Urothelium cell line (cell line): ENCODE results near the gene AKIRIN1.
"Not testable (repeated sequence)": the region's sequence is repeated elsewhere in the genome, so short reads cannot be mapped to it uniquely, and the experiment has no call there.

Experiments
- DNase-seq: peaks from one replicate; pipeline ENCODE4 v3.0.0; 2011; ENCODE audit warnings: low spot score, mixed read lengths
- FAIRE-seq: peaks from 2 replicates; lab custom pipeline; 2011; peaks lifted over from hg19 to GRCh38; lab: Jason Lieb, UNC

AKIRIN1 gene

GRCh38 chr1:38992412-38993111 is 1.5 kb downstream of the AKIRIN1 start:
- FAIRE-seq (no peak), DNase-seq (no peak)

GRCh38 chr1:38994196-38994595 is 3.1 kb downstream of the AKIRIN1 start:
- FAIRE-seq (no peak), DNase-seq (no peak)

DNA sequence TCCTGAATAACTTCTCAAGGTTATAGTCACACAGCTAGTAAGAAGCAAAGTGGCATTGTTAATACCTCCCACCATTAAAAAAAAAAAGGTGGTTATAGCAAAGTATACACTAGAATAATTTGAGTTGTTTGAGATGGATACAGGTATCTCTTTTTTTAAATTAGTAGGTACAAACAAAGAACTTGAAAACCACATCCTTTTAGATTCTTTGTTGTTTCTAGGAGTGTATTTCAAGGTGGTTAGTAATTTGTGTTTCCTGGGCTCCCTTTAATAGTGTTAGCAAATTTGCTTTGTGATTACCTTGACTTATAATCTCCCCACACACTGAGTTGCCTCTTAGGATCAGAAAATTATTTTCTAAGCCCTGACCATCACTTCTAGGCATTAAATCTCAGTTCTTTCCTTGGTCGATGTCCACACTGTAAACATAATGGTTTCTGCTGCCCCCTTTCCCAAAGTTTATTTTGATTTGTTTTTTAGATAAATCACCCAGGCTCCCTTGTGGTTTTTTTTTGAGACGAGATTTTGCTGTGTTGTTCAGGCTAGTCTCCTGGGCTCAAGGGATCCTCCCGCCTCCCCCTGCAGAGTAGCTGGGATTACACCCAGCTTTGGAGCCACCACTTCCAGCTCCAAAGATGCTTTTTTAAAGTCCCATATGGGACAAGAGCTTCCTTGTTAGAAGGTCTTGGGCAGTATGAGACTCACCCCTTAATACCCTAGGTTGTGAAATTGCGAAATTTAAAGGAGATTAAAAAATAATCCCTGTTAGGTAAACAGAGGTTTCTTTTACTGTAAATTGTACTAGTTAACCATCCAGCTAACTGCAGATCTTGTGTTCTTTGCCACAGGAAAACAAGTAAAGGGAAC is 6.2 kb downstream of the AKIRIN1 start:
- DNase-seq: no peak
- no peak for FAIRE-seq

GRCh38 chr1:38997901-38998190 is 6.8 kb downstream of the AKIRIN1 start:
- FAIRE-seq: no peak
- DNase-seq: no peak

- DNase-seq (no peak), FAIRE-seq (no peak)
Measured at GRCh38 chr1:39001516-39002421, 10.7 kb downstream of the AKIRIN1 start.

DNA sequence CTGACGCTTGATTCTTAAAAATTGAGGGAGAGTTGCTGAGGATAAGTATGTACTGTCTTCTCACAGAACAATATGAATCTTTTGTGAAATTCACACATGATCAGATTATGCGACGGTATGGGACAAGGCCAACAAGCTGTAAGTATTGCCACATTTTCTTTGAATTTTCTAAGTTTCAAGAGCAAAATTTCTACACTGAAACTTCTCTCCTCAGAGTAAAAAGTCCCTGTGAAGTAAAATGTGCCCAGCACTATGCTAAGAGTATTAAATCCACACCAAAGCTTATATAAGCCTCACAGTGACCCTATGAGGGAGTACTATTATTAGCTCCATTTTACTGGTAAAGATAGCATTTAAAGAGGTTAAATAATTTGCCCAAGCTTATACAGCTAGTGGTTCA is 12.2 kb downstream of the AKIRIN1 start:
- FAIRE-seq: no peak

DNA sequence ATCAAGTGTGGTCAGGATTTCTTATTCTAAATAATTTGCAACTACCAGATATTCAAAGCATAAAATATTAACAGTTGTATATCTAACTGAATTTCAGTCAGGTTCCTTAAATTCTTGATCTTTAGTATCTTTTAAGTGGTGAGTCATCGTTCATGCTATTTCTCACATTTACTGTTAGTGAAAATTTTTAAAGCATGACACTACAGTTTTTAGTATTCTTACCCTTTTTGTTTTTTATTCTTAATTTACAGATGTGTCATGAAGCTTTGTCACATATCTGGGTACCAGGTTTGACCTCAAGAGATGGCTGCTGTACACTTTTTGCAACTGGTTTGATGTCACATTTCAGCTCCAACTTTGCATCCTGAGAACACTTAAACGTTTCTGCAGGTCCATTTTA is 12.7 kb downstream of the AKIRIN1 start:
- FAIRE-seq: no peak
- no peak for DNase-seq

More for the DNA sequence above, 12.2 kb downstream of the AKIRIN1 start:
- DNase-seq: no peak

- no peak for FAIRE-seq
- DNase-seq: no peak
Measured at GRCh38 chr1:39006287-39006686, 15.2 kb downstream of the AKIRIN1 start.

GRCh38 chr1:39006726-39007645 is 15.9 kb downstream of the AKIRIN1 start:
- FAIRE-seq (no peak), DNase-seq (no peak)

DNA sequence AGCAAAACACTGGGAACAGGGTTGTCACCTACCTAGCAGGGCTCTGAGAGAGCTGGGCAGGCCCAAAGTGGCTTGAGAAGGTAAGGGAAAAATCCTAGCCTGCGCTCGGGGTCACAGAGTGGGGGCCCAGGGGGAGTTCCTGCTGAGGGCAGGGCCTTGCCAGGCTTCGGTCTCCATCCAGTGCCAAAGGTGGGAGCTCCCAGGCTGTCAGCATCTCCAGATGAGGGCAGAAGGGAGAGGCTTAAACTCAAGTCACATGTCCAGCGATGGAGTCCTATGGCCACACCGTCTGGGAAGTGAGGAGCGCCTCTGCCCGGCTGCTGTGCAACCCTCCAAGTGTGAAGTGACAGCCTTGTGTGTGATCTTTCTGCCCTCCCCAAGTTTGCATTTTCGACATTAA is 23.9 kb downstream of the AKIRIN1 start:
- not testable (repeated sequence) for FAIRE-seq, DNase-seq

- no peak for DNase-seq
- FAIRE-seq: no peak
Measured at GRCh38 chr1:39016604-39017171, 25.6 kb downstream of the AKIRIN1 start.

DNA sequence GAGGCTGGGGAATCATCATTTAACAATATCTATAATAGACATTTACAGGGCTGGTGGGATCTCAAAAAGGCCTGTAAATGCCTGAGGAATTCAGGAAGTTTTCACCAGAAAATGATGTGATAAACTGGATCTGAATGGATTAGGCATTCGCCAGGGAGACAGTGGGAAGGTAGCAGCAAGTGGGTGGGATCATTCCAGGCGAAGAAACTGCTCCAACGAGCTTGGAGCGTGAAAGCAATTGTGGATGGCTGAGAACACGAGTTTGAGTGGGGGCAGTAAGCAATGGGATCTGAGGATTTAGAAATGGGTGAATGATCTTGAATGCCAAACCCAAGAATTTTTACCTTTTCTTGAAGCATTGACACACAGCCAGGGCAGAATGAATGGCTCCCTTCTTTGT is 26.2 kb downstream of the AKIRIN1 start:
- DNase-seq (no peak), FAIRE-seq (no peak)

- not testable (repeated sequence) for DNase-seq, FAIRE-seq
Measured at GRCh38 chr1:39020494-39020893, 29.4 kb downstream of the AKIRIN1 start.

- DNase-seq: no peak
- no peak for FAIRE-seq
Measured at GRCh38 chr1:39021426-39021825, 30.4 kb downstream of the AKIRIN1 start.

- no peak for DNase-seq
- FAIRE-seq: no peak
Measured at GRCh38 chr1:39023140-39023539, 32.1 kb downstream of the AKIRIN1 start.

DNA sequence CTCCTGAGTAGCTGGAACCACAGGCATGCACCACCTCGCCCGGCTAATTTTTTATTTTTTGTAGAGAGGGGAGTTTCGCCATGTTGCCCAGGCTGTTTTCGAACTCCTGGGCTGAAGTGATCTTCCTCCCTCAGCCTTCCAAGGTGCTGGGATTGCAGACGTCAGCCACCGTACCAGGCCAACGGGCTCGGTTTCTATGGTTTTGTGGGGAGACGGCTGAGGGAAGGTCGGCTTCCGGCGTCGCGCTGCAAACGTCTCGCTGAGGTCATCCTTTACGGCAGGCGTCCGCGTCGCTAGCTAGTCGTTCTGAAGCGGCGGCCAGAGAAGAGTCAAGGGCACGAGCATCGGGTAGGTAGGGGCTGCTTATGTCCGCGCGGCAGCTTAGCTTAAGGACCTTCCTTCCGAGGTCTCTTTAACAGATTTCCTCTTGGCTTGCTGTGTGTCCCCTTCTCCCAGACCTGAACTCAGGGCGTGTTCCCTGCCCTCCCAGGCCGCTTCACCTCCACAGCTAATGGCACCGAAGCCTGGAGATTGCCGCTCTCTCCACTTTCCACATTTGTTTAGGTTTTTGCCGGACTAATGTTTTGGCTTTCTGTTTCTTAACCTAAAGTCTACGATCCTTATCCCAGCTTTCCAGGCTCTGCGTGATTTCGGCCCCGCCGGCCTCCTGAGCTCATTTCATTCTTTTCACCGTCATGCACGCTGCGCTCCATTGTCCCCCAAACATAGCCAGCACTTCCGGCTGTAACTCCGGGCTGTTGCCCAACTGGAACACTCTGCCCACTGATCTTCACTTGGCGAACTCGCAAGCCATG is 35.2 kb downstream of the AKIRIN1 start, which contains the start of gene NDUFS5:
NDUFS5 (plus strand) TSS at position 300 of the 815 bp plus-strand sequence. CDS start 2,375 bp downstream, outside the sequence.
- peak; percentile 90 for DNase-seq
- FAIRE-seq: no peak

GRCh38 chr1:39026866-39027507 is 35.9 kb downstream of the AKIRIN1 start:
- DNase-seq (no peak), FAIRE-seq (no peak)

GRCh38 chr1:39034114-39034654 is 43.1 kb downstream of the AKIRIN1 start:
- DNase-seq: no peak
- FAIRE-seq: no peak
